ENCODE measurements around the gene HSPE1. TPM values are rescaled to one million over a fixed set of nuclear protein-coding genes. Genes with fewer than 3 reads are reported as not detected.
A peak's percentile ranks its signal among the peaks of the same experiment; 100 is the strongest.

Gene HSPE1
- total and polyA plus RNA-seq, 2 donors: 117 to 124 TPM

GRCh38 chr2:197502201-197502600 is 2.0 kb downstream of the HSPE1 start:
- Histone ChIP-seq H3K27ac (ENCODE audit: low read depth in 1 of 2, low read length in 1 of 2) (no peak overlapping the region), H3K9me3 (ENCODE audit: control insufficient read depth in 2 of 2, insufficient read depth in 1 of 2, low read length in 1 of 2) (no peaks in the 10 kb centered on the region), H3K36me3 (ENCODE audit: control insufficient read depth in 2 of 2, insufficient read depth in 2 of 2, low read length in 1 of 2) (peaks cover 10 to 44% of the 10 kb centered on the region in 2 donors), H3K4me1 (ENCODE audit: control insufficient read depth in 2 of 2, insufficient read depth in 2 of 2, low read length in 2 of 2) (peaks cover 16 to 22% of the 10 kb centered on the region in 2 donors), H3K4me3 (ENCODE audit: low read length in 2 of 2) (peak overlapping the region in 1 of 2 donors; percentile 14), H3K27me3 (ENCODE audit: control insufficient read depth in 2 of 2, insufficient read depth in 1 of 2, low read length in 1 of 2) (no peaks in the 10 kb centered on the region)
- no peak for DNase-seq (ENCODE audit: low read depth in 6 of 9, low spot score in 9 of 9)
- 87% methylated on average over 4 of the region's 4 CpGs for WGBS

DNA sequence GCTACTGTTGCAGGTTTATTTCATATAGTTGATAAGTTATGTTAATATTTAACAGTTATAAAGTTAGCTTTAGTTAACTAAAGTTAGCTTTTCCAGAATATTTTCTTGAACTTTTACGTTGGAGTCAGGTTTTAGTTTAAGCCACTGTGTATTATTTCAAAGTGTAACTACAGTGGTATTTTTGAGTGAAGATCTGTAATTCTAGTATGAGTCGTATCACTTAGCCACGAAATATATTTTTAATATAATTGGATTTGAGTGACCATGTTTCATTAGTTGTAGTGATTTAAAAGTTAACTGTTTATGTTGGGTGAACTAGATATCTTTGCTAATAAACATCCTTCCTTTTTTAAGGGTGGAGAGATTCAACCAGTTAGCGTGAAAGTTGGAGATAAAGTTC is 2.5 kb downstream of the HSPE1 start:
- Histone ChIP-seq H3K27me3 (ENCODE audit: control insufficient read depth in 2 of 2, insufficient read depth in 1 of 2, low read length in 1 of 2) (no peaks in the 10 kb centered on the region), H3K27ac (ENCODE audit: low read depth in 1 of 2, low read length in 1 of 2) (no peak overlapping the region), H3K4me3 (ENCODE audit: low read length in 2 of 2) (no peak overlapping the region), H3K36me3 (ENCODE audit: control insufficient read depth in 2 of 2, insufficient read depth in 2 of 2, low read length in 1 of 2) (peaks cover 10 to 40% of the 10 kb centered on the region in 2 donors), H3K9me3 (ENCODE audit: control insufficient read depth in 2 of 2, insufficient read depth in 1 of 2, low read length in 1 of 2) (no peaks in the 10 kb centered on the region), H3K4me1 (ENCODE audit: control insufficient read depth in 2 of 2, insufficient read depth in 2 of 2, low read length in 2 of 2) (peaks cover 16 to 22% of the 10 kb centered on the region in 2 donors)
- WGBS: 95% methylated on average over 4 of the region's 4 CpGs
- DNase-seq (ENCODE audit: low read depth in 6 of 9, low spot score in 9 of 9): no peak

GRCh38 chr2:197504000-197504399 is 3.8 kb downstream of the HSPE1 start:
- H3K4me3 ChIP-seq (ENCODE audit: low read length in 2 of 2): no peak overlapping the region
- peaks cover 10 to 37% of the 10 kb centered on the region in 2 donors for H3K36me3 ChIP-seq (ENCODE audit: control insufficient read depth in 2 of 2, insufficient read depth in 2 of 2, low read length in 1 of 2)
- no peaks in the 10 kb centered on the region for H3K9me3 ChIP-seq (ENCODE audit: control insufficient read depth in 2 of 2, insufficient read depth in 1 of 2, low read length in 1 of 2)
- DNase-seq (ENCODE audit: low read depth in 6 of 9, low spot score in 9 of 9): no peak
- peaks cover 8 to 15% of the 10 kb centered on the region in 2 donors for H3K4me1 ChIP-seq (ENCODE audit: control insufficient read depth in 2 of 2, insufficient read depth in 2 of 2, low read length in 2 of 2)
- no peaks in the 10 kb centered on the region for H3K27me3 ChIP-seq (ENCODE audit: control insufficient read depth in 2 of 2, insufficient read depth in 1 of 2, low read length in 1 of 2)
- no peak overlapping the region for H3K27ac ChIP-seq (ENCODE audit: low read depth in 1 of 2, low read length in 1 of 2)
- WGBS: 98% methylated on average over 2 of the region's 2 CpGs

DNA sequence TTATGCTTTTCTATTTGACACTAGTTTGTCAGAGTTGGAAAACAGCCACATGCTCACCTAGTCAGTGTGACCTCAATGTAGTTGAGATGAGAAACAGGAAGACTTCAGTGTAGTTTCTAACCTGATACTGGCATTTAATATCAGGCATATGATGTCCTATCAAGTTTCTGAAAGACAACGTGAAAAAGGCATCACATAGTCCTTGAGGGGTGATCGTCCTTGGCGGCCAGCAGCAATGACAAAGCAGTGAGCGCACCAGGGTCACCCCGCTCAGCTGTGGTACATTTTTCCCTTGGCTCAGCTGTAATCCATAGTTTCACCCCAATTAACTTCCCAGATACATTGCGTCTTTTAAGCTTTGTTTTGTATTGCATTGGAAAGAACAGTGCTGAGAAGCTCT is 4.3 kb downstream of the HSPE1 start:
- Histone ChIP-seq H3K9me3 (ENCODE audit: control insufficient read depth in 2 of 2, insufficient read depth in 1 of 2, low read length in 1 of 2) (no peaks in the 10 kb centered on the region), H3K4me3 (ENCODE audit: low read length in 2 of 2) (no peak overlapping the region), H3K36me3 (ENCODE audit: control insufficient read depth in 2 of 2, insufficient read depth in 2 of 2, low read length in 1 of 2) (peaks cover 10 to 37% of the 10 kb centered on the region in 2 donors), H3K27ac (ENCODE audit: low read depth in 1 of 2, low read length in 1 of 2) (no peak overlapping the region), H3K27me3 (ENCODE audit: control insufficient read depth in 2 of 2, insufficient read depth in 1 of 2, low read length in 1 of 2) (no peaks in the 10 kb centered on the region), H3K4me1 (ENCODE audit: control insufficient read depth in 2 of 2, insufficient read depth in 2 of 2, low read length in 2 of 2) (peaks cover 8 to 12% of the 10 kb centered on the region in 2 donors)
- DNase-seq (ENCODE audit: low read depth in 6 of 9, low spot score in 9 of 9): no peak
- WGBS: 95% methylated on average over 6 of the region's 6 CpGs

- 98% methylated on average over 5 of the region's 5 CpGs for WGBS
- H3K4me3 ChIP-seq (ENCODE audit: low read length in 2 of 2): no peak overlapping the region
- peaks cover 7 to 8% of the 10 kb centered on the region in 2 donors for H3K4me1 ChIP-seq (ENCODE audit: control insufficient read depth in 2 of 2, insufficient read depth in 2 of 2, low read length in 2 of 2)
- no peak overlapping the region for H3K27ac ChIP-seq (ENCODE audit: low read depth in 1 of 2, low read length in 1 of 2)
- H3K36me3 ChIP-seq (ENCODE audit: control insufficient read depth in 2 of 2, insufficient read depth in 2 of 2, low read length in 1 of 2): peaks cover 10 to 36% of the 10 kb centered on the region in 2 donors
- no peaks in the 10 kb centered on the region for H3K9me3 ChIP-seq (ENCODE audit: control insufficient read depth in 2 of 2, insufficient read depth in 1 of 2, low read length in 1 of 2)
- DNase-seq (ENCODE audit: low read depth in 6 of 9, low spot score in 9 of 9): no peak
- no peaks in the 10 kb centered on the region for H3K27me3 ChIP-seq (ENCODE audit: control insufficient read depth in 2 of 2, insufficient read depth in 1 of 2, low read length in 1 of 2)
Measured at GRCh38 chr2:197506658-197507057, 6.5 kb downstream of the HSPE1 start.

GRCh38 chr2:197513915-197514314 is 13.7 kb downstream of the HSPE1 start:
- WGBS: 98% methylated on average over 5 of the region's 5 CpGs
- Histone ChIP-seq H3K4me1 (ENCODE audit: control insufficient read depth in 2 of 2, insufficient read depth in 2 of 2, low read length in 2 of 2) (peaks cover 4 to 7% of the 10 kb centered on the region in 2 donors), H3K27ac (ENCODE audit: low read depth in 1 of 2, low read length in 1 of 2) (no peak overlapping the region), H3K27me3 (ENCODE audit: control insufficient read depth in 2 of 2, insufficient read depth in 1 of 2, low read length in 1 of 2) (no peaks in the 10 kb centered on the region), H3K4me3 (ENCODE audit: low read length in 2 of 2) (no peak overlapping the region), H3K9me3 (ENCODE audit: control insufficient read depth in 2 of 2, insufficient read depth in 1 of 2, low read length in 1 of 2) (no peaks in the 10 kb centered on the region), H3K36me3 (ENCODE audit: control insufficient read depth in 2 of 2, insufficient read depth in 2 of 2, low read length in 1 of 2) (no peaks in the 10 kb centered on the region)
- no peak for DNase-seq (ENCODE audit: low read depth in 6 of 9, low spot score in 9 of 9)

DNA sequence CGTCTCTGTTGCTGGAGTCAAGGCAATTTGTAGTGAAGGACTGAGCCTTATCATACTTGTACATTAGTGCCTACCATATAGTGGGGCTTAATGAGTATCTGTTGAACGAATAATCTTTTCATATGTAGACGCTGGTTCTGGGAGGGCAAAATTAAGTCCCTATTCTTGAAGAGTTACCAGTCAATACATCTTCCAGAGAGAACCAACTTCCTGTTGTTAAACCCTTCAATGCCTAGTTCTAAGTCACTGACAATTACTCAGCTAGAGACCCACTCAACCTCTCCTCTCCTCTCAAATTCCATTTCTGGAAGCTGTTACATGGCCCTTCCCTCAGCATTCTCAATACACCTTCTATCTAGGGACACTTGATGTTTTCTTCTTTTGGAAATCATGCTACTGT is 14.6 kb downstream of the HSPE1 start:
- H3K4me3 ChIP-seq (ENCODE audit: low read length in 2 of 2): peak overlapping the region; percentile 82 to 99
- DNase-seq (ENCODE audit: low read depth in 6 of 9, low spot score in 9 of 9): peak in 2 of 9 donors; percentile 28 to 37
- no peaks in the 10 kb centered on the region for H3K27me3 ChIP-seq (ENCODE audit: control insufficient read depth in 2 of 2, insufficient read depth in 1 of 2, low read length in 1 of 2)
- peak overlapping the region; percentile 27 to 96 for H3K27ac ChIP-seq (ENCODE audit: low read depth in 1 of 2, low read length in 1 of 2)
- no peaks in the 10 kb centered on the region for H3K9me3 ChIP-seq (ENCODE audit: control insufficient read depth in 2 of 2, insufficient read depth in 1 of 2, low read length in 1 of 2)
- WGBS: 67% methylated on average over 3 of the region's 3 CpGs
- H3K4me1 ChIP-seq (ENCODE audit: control insufficient read depth in 2 of 2, insufficient read depth in 2 of 2, low read length in 2 of 2): peaks cover 4 to 7% of the 10 kb centered on the region in 2 donors
- H3K36me3 ChIP-seq (ENCODE audit: control insufficient read depth in 2 of 2, insufficient read depth in 2 of 2, low read length in 1 of 2): peaks cover 0 to 4% of the 10 kb centered on the region in 2 donors

- peak overlapping the region; percentile 82 to 99 for H3K4me3 ChIP-seq (ENCODE audit: low read length in 2 of 2)
- H3K27ac ChIP-seq (ENCODE audit: low read depth in 1 of 2, low read length in 1 of 2): peak overlapping the region; percentile 96
- under 1% methylated on average over 16 of the region's 16 CpGs for WGBS
- peaks cover 0 to 4% of the 10 kb centered on the region in 2 donors for H3K36me3 ChIP-seq (ENCODE audit: control insufficient read depth in 2 of 2, insufficient read depth in 2 of 2, low read length in 1 of 2)
- no peaks in the 10 kb centered on the region for H3K27me3 ChIP-seq (ENCODE audit: control insufficient read depth in 2 of 2, insufficient read depth in 1 of 2, low read length in 1 of 2)
- peaks cover 4 to 7% of the 10 kb centered on the region in 2 donors for H3K4me1 ChIP-seq (ENCODE audit: control insufficient read depth in 2 of 2, insufficient read depth in 2 of 2, low read length in 2 of 2)
- DNase-seq (ENCODE audit: low read depth in 6 of 9, low spot score in 9 of 9): peak in 3 of 9 donors; percentile 52 to 74 (median 55)
- no peaks in the 10 kb centered on the region for H3K9me3 ChIP-seq (ENCODE audit: control insufficient read depth in 2 of 2, insufficient read depth in 1 of 2, low read length in 1 of 2)
Measured at GRCh38 chr2:197515315-197515738, 15.1 kb downstream of the HSPE1 start.

- Histone ChIP-seq H3K9me3 (ENCODE audit: control insufficient read depth in 2 of 2, insufficient read depth in 1 of 2, low read length in 1 of 2) (peaks cover 0 to 1% of the 10 kb centered on the region in 2 donors), H3K36me3 (ENCODE audit: control insufficient read depth in 2 of 2, insufficient read depth in 2 of 2, low read length in 1 of 2) (peaks cover under 1 to 4% of the 10 kb centered on the region in 2 donors), H3K27ac (ENCODE audit: low read depth in 1 of 2, low read length in 1 of 2) (peak within 1 kb of the TSS; percentile 96), H3K4me1 (ENCODE audit: control insufficient read depth in 2 of 2, insufficient read depth in 2 of 2, low read length in 2 of 2) (peaks cover 4 to 7% of the 10 kb centered on the region in 2 donors), H3K27me3 (ENCODE audit: control insufficient read depth in 2 of 2, insufficient read depth in 1 of 2, low read length in 1 of 2) (no peaks in the 10 kb centered on the region), H3K4me3 (ENCODE audit: low read length in 2 of 2) (peak within 1 kb of the TSS; percentile 82 to 99)
- DNase-seq (ENCODE audit: low read depth in 6 of 9, low spot score in 9 of 9): peak; percentile 81 to 96 (median 89)
- WGBS: under 1% methylated on average over 66 of the region's 66 CpGs
Measured at GRCh38 chr2:197515739-197516392, 15.7 kb downstream of the HSPE1 start, which contains the start of gene MOB4. Gene MOB4, plus strand, starts transcription at chr2:197516066. Its CDS starts 21 bp downstream, at chr2:197516087.

Measured in thymus (tissue), 11 donors.